Measurements from ENCODE around the gene C1orf21. TPM values are rescaled to one million over a fixed set of nuclear protein-coding genes. Genes with fewer than 3 reads are reported as not detected.

The C1orf21 gene
- total and polyA plus RNA-seq, 2 of the 4 experiments (the other 2 are of a cell fraction), result 6.4 to 9.9 TPM

DNA sequence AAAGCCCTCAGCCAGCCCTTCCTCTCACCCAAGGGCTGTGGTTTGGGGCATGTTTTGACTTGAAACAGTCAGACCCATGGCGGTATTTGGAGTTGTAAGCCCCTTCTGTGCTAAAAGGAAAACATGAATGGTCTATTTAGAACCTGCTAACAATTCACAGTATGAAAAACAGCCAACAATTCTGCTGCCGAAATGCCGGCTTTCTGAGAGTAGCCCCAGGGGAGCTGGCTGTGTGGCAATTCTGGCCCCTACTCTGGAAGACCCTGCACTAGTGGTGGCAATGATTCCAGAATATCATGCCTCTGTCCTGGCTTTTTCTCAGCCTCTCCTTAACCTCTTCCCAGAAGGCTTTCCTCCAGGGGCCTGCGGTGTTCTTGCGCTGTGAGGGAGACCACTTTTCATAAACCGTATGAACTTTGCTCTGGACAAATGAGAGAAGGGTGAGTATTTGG, 249.2 kb downstream of the C1orf21 start:
- intact Hi-C loops (cut with micrococcal nuclease), result no loop called here

More for the DNA sequence above, 249.2 kb downstream of the C1orf21 start:
- Histone ChIP-seq H3K79me1 (ENCODE audit: low read depth in 1 of 2, low read length in 2 of 2) (no peaks in the 10 kb centered on the region), H2BK20ac (ENCODE audit: low read depth, low read length) (no peak overlapping the region), H3K36me3 (ENCODE audit: control insufficient read depth, insufficient read depth, low read length) (no peaks in the 10 kb centered on the region), H3K4me3 (ENCODE audit: insufficient read depth, low read depth, low read length) (no peak overlapping the region), H3K9ac (ENCODE audit: low read depth, low read length) (no peak overlapping the region), H4K20me1 (ENCODE audit: insufficient read depth, low read length) (no peaks in the 10 kb centered on the region), H2AFZ (replicated peaks; ENCODE audit: low read length, poor library complexity) (no peak overlapping the region), H3K23ac (ENCODE audit: low read depth, low read length) (no peak overlapping the region), H3K27ac (ENCODE audit: insufficient read depth, low read length) (no peak overlapping the region), H4K5ac (ENCODE audit: low read depth, low read length) (no peak overlapping the region), H3K14ac (replicated peaks; ENCODE audit: low read depth, low read length) (no peak overlapping the region), H3K9me3 (ENCODE audit: control insufficient read depth, insufficient read depth, low read length) (no peaks in the 10 kb centered on the region), H3K27me3 (ENCODE audit: control insufficient read depth, insufficient read depth, low read length) (peaks cover 4% of the 10 kb centered on the region; the same call in 1 of the 2 replicates), H2AK9ac (replicated peaks; ENCODE audit: low read depth, low read length, poor library complexity) (no peak overlapping the region), H4K8ac (ENCODE audit: low read depth in 2 of 2, low read length in 2 of 2) (no peak overlapping the region), H3K18ac (ENCODE audit: low read depth, low read length) (no peak overlapping the region), H3K56ac (ENCODE audit: extremely low read depth, insufficient read depth, low read length) (no peak overlapping the region), H3K9me1 (ENCODE audit: insufficient read depth, low read length) (no peaks in the 10 kb centered on the region), H2BK120ac (ENCODE audit: low read depth, low read length) (no peak overlapping the region), H3K4me2 (ENCODE audit: low read depth, low read length) (no peak overlapping the region), H4K91ac (ENCODE audit: insufficient read depth, low read depth, low read length) (no peak overlapping the region), H3K4me1 (ENCODE audit: control insufficient read depth, insufficient read depth, low read length) (no peaks in the 10 kb centered on the region), H2BK5ac (ENCODE audit: low read depth, low read length, poor library complexity, severe bottlenecking) (no peak overlapping the region), H3K4ac (ENCODE audit: low read depth, low read length) (no peak overlapping the region), H2BK15ac (ENCODE audit: low read depth, low read length) (no peak overlapping the region), H2AK5ac (ENCODE audit: low read depth, low read length) (no peak overlapping the region)
- in situ Hi-C loops (cut with MboI; ENCODE audit: low sequenced_read_pairs) (no loop called here), dilution Hi-C loops (cut with HindIII; ENCODE audit: low sequenced_read_pairs, unreplicated experiment) (no loop called here)
- ATAC-seq (ENCODE audit: low read depth), result no peak
- no CpG with 5 or more reads among the region's 6 CpGs for WGBS, 2 experiments (ENCODE audit: extremely low coverage in 2 of 2, insufficient read length in 1 of 2)
- DNase-seq, result no peak
- TF ChIP-seq RAD21 (IDR thresholded peaks at IDR 0.05; ENCODE audit: low read length) (no peak), CHD1 (IDR thresholded peaks at IDR 0.05; ENCODE audit: low read depth, low read length) (no peak), POLR2A (IDR thresholded peaks at IDR 0.05; ENCODE audit: low read depth, low read length) (no peak), NFE2L2 (IDR thresholded peaks at IDR 0.05; ENCODE audit: low read depth, low read length) (no peak), MAFK (IDR thresholded peaks at IDR 0.05; ENCODE audit: low read depth, low read length) (no peak), SMC3 (IDR thresholded peaks at IDR 0.05; ENCODE audit: low read depth, low read length) (no peak), BHLHE40 (IDR thresholded peaks at IDR 0.05; ENCODE audit: low read depth, low read length) (no peak), RCOR1 (IDR thresholded peaks at IDR 0.05; ENCODE audit: insufficient replicate concordance, low read length) (no peak), MAZ (IDR thresholded peaks at IDR 0.05; ENCODE audit: borderline replicate concordance, low read depth, low read length) (no peak)
- TF ChIP-seq, protein P1, sequence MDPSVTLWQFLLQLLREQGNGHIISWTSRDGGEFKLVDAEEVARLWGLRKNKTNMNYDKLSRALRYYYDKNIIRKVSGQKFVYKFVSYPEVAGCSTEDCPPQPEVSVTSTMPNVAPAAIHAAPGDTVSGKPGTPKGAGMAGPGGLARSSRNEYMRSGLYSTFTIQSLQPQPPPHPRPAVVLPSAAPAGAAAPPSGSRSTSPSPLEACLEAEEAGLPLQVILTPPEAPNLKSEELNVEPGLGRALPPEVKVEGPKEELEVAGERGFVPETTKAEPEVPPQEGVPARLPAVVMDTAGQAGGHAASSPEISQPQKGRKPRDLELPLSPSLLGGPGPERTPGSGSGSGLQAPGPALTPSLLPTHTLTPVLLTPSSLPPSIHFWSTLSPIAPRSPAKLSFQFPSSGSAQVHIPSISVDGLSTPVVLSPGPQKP (IDR thresholded peaks at IDR 0.05; ENCODE audit: borderline replicate concordance, low read depth, low read length), result no peak
- no TSS peak for BruUV-seq (replicated peaks)
- POLR2A ChIA-PET (ENCODE audit: unreplicated experiment), result no interaction called here
- CTCF ChIA-PET, result no interaction called here
